Caco-2 (cell line): ENCODE data around the gene AMIGO2. TPM values are rescaled to one million over a fixed set of nuclear protein-coding genes. Genes with fewer than 3 reads are reported as not detected.

Experiments used
- BruUV-seq: library from RNA; stranded (reverse); fragments of 400-500 nt; replicated peaks from 2 replicates; lab custom pipeline; 2021; lab: Mats Ljungman, UMichigan
- CTCF ChIA-PET: fragments of 300-600 bp; sonication (Branson Sonifier 250); formaldehyde crosslinking; loops from one replicate; lab custom pipeline; 2022; ENCODE audit warnings: antibody characterized with exemption; lab: Charles Lee
- POLR2A ChIA-PET: fragments of 300-600 bp; sonication (Branson Sonifier 250); formaldehyde crosslinking; loops from one replicate; lab custom pipeline; 2022; ENCODE audit warnings: antibody characterized with exemption; lab: Charles Lee
- DNase-seq, 2 experiments: peaks; one replicate each; pipeline versions ENCODE4 v3.0.0 to v3.0.0-alpha.2; 2020 to 2022
- H3K27me3 ChIP-seq: replicated peaks from 2 replicates; pipeline ENCODE4 v1.6.0; 2011; ENCODE audit warnings: low read length; ENCODE audit not compliant: control insufficient read depth, insufficient read depth
- H3K36me3 ChIP-seq: 2 replicates; pipeline ENCODE4 v1.5.1; 2011; ENCODE audit warnings: low read length; ENCODE audit not compliant: control insufficient read depth, insufficient read depth
- H3K4me1 ChIP-seq: fragments of 250-450 bp; sonication (Bioruptor Pico); 2 replicates; pipeline ENCODE4 v1.5.1; 2020; ENCODE audit warnings: mild to moderate bottlenecking
- H3K4me3 ChIP-seq: 2 replicates; pipeline ENCODE4 v1.5.1; 2011; ENCODE audit warnings: low read depth, mild to moderate bottlenecking, control low read depth, low read length
- H3K9me3 ChIP-seq: fragments of 250-450 bp; sonication (Bioruptor Pico); 2 replicates; pipeline ENCODE4 v1.5.1; 2020; ENCODE audit warnings: mild to moderate bottlenecking, moderate library complexity
- H3K27ac Mint-ChIP-seq: one replicate; pipeline ENCODE4 v1.8.0; 2022; ENCODE audit warnings: mixed read lengths; ENCODE audit not compliant: unreplicated experiment
- H3K27me3 Mint-ChIP-seq: one replicate; pipeline ENCODE4 v1.8.0; 2022; ENCODE audit warnings: mixed read lengths; ENCODE audit not compliant: insufficient read depth, unreplicated experiment
- H3K36me3 Mint-ChIP-seq: one replicate; pipeline ENCODE4 v1.8.0; 2022; ENCODE audit warnings: mild to moderate bottlenecking, mixed read lengths; ENCODE audit not compliant: insufficient read depth, unreplicated experiment
- H3K4me1 Mint-ChIP-seq: one replicate; pipeline ENCODE4 v1.8.0; 2022; ENCODE audit warnings: low read depth, mixed read lengths; ENCODE audit not compliant: unreplicated experiment
- H3K4me3 Mint-ChIP-seq: one replicate; pipeline ENCODE4 v1.8.0; 2022; ENCODE audit warnings: mild to moderate bottlenecking, moderate library complexity, mixed read lengths; ENCODE audit not compliant: unreplicated experiment
- H3K9me3 Mint-ChIP-seq: one replicate; pipeline ENCODE4 v1.8.0; 2022; ENCODE audit warnings: mixed read lengths; ENCODE audit not compliant: unreplicated experiment
- CTCF ChIP-seq, 2 experiments: fragments of 200-600 bp in 1 of 2; IDR thresholded peaks; 1 replicate in 1 of 2; 2 replicates in 1 of 2; pipeline versions ENCODE4 v1.5.1 to v1.8.0; 2011 to 2022; ENCODE audit warnings: antibody characterized with exemption in 1 of 2, control low read depth in 1 of 2, inconsistent platforms in 1 of 2, low read depth in 1 of 2, low read length in 1 of 2, mild to moderate bottlenecking in 1 of 2, moderate library complexity in 1 of 2; ENCODE audit not compliant: insufficient read depth in 1 of 2, severe bottlenecking in 1 of 2, unreplicated experiment in 1 of 2
- intact Hi-C: fragments of 100-400 bp; cut with micrococcal nuclease; formaldehyde crosslinking; loops from one replicate; pipeline ENCODE4 v1.10.0; 2022; ENCODE audit not compliant: unreplicated experiment
- total RNA-seq: library from RNA; stranded (reverse); gene quantifications from 2 replicates; pipeline ENCODE4 v1.2.3, GENCODE V29; 2022

The AMIGO2 gene
- total RNA-seq, 1 experiment from 2014 or later, result 1.6 TPM

- ChIA-PET CTCF (no interaction called here), POLR2A (no interaction called here)
- intact Hi-C loops, result no loop called here
- H3K27me3 ChIP-seq, result no peaks in the 10 kb centered on the region
- Mint-ChIP-seq H3K4me3 (no peak overlapping the region), H3K4me1 (no peaks in the 10 kb centered on the region), H3K27me3 (no peaks in the 10 kb centered on the region), H3K27ac (no peak overlapping the region), H3K9me3 (no peaks in the 10 kb centered on the region), H3K36me3 (no peaks in the 10 kb centered on the region)
- BruUV-seq, result no TSS peak
- no peak overlapping the region for H3K4me3 ChIP-seq
- DNase-seq, result no peak
- no peaks in the 10 kb centered on the region for H3K9me3 ChIP-seq
- no peak for TF ChIP-seq CTCF (IDR thresholded peaks at IDR 0.05; ENCODE audit: insufficient read depth in 1 of 2, low read depth in 1 of 2, low read length in 1 of 2, severe bottlenecking in 1 of 2, unreplicated experiment in 1 of 2)
- H3K36me3 ChIP-seq, result no peaks in the 10 kb centered on the region
- no peaks in the 10 kb centered on the region for H3K4me1 ChIP-seq
Measured at GRCh38 chr12:47110011-47110541, 30.3 kb upstream of the AMIGO2 start.

GRCh38 chr12:47107926-47108325, 28.2 kb upstream of the AMIGO2 start:
- no peak overlapping the region for H3K27ac Mint-ChIP-seq
- no peaks in the 10 kb centered on the region for H3K4me1 Mint-ChIP-seq
- H3K27me3 Mint-ChIP-seq, result no peaks in the 10 kb centered on the region
- Histone ChIP-seq H3K9me3 (no peaks in the 10 kb centered on the region), H3K36me3 (no peaks in the 10 kb centered on the region), H3K27me3 (no peaks in the 10 kb centered on the region), H3K4me3 (no peak overlapping the region), H3K4me1 (no peaks in the 10 kb centered on the region)
- H3K36me3 Mint-ChIP-seq, result no peaks in the 10 kb centered on the region
- ChIA-PET POLR2A (no interaction called here), CTCF (no interaction called here)
- no TSS peak for BruUV-seq
- no peak for DNase-seq
- intact Hi-C loops, result no loop called here
- no peaks in the 10 kb centered on the region for H3K9me3 Mint-ChIP-seq
- no peak overlapping the region for H3K4me3 Mint-ChIP-seq
- TF ChIP-seq CTCF (IDR thresholded peaks at IDR 0.05; ENCODE audit: insufficient read depth in 1 of 2, low read depth in 1 of 2, low read length in 1 of 2, severe bottlenecking in 1 of 2, unreplicated experiment in 1 of 2), result no peak

GRCh38 chr12:47107446-47107845, 27.7 kb upstream of the AMIGO2 start:
- intact Hi-C loops, result no loop called here
- ChIA-PET CTCF (no interaction called here), POLR2A (no interaction called here)
- TF ChIP-seq CTCF (IDR thresholded peaks at IDR 0.05; ENCODE audit: insufficient read depth in 1 of 2, low read depth in 1 of 2, low read length in 1 of 2, severe bottlenecking in 1 of 2, unreplicated experiment in 1 of 2), result no peak
- BruUV-seq, result no TSS peak
- Histone ChIP-seq H3K27me3 (no peaks in the 10 kb centered on the region), H3K9me3 (no peaks in the 10 kb centered on the region), H3K36me3 (no peaks in the 10 kb centered on the region), H3K4me3 (no peak overlapping the region), H3K4me1 (no peaks in the 10 kb centered on the region)
- Mint-ChIP-seq H3K36me3 (no peaks in the 10 kb centered on the region), H3K9me3 (no peaks in the 10 kb centered on the region), H3K4me3 (no peak overlapping the region), H3K27me3 (no peaks in the 10 kb centered on the region), H3K4me1 (no peaks in the 10 kb centered on the region), H3K27ac (no peak overlapping the region)
- DNase-seq, result no peak
